D721Med (cell line): ENCODE results near the gene FUT9.

Source experiments
- DNase-seq: peaks from one replicate; pipeline ENCODE4 v3.0.0; 2011; ENCODE audit warnings: low spot score; ENCODE audit not compliant: insufficient read length
- FAIRE-seq: peaks from 2 replicates; lab custom pipeline; 2011; peaks lifted over from hg19 to GRCh38; lab: Jason Lieb, UNC
- CTCF ChIP-seq: IDR thresholded peaks from 2 replicates; pipeline ENCODE4 v1.5.1; 2012; ENCODE audit warnings: mild to moderate bottlenecking, control low read depth; ENCODE audit not compliant: insufficient read depth; ENCODE audit errors: missing control alignments

The FUT9 gene

GRCh38 chr6:96016334-96017069 is 728 bp downstream of the FUT9 start:
- TF ChIP-seq CTCF = no peak
- FAIRE-seq = no peak
- no peak for DNase-seq

GRCh38 chr6:96017070-96017359 is 1.2 kb downstream of the FUT9 start:
- TF ChIP-seq CTCF = no peak
- DNase-seq = no peak
- peak; percentile 11 for FAIRE-seq

- FAIRE-seq (no peak), DNase-seq (no peak)
- no peak for TF ChIP-seq CTCF
Observed at GRCh38 chr6:96022225-96022624, 6.5 kb downstream of the FUT9 start.

- FAIRE-seq = no peak
- TF ChIP-seq CTCF = no peak
- DNase-seq = no peak
Observed at GRCh38 chr6:96032661-96033060, 16.9 kb downstream of the FUT9 start.

- FAIRE-seq (no peak), DNase-seq (no peak)
- TF ChIP-seq CTCF = no peak
Observed at GRCh38 chr6:96051555-96051954, 35.8 kb downstream of the FUT9 start.

GRCh38 chr6:96058082-96058481 is 42.3 kb downstream of the FUT9 start:
- DNase-seq (no peak), FAIRE-seq (no peak)
- no peak for TF ChIP-seq CTCF

- FAIRE-seq = no peak
- TF ChIP-seq CTCF = no peak
- DNase-seq = no peak
Observed at GRCh38 chr6:96059586-96059985, 43.8 kb downstream of the FUT9 start.
